Heart left ventricle (tissue), 13 donors: ENCODE data around the gene KANK3.

Source experiments
- POLR2A ChIP-seq, 2 donors: fragments of 450-650 bp; IDR thresholded peaks; one replicate each; pipeline ENCODE4 v1.6.1; 2017; ENCODE audit warnings: antibody characterized with exemption in 2 of 2, mild to moderate bottlenecking in 2 of 2, moderate library complexity in 2 of 2
- TF ChIP-seq, protein P1 (sequence below), 12 donors: fragments of 200-600 bp; sonication (generic) in 4 of 12; IDR thresholded peaks; one replicate each; pipeline versions ENCODE4 v1.5.0 to v1.8.0; 2018 to 2022; ENCODE audit warnings: antibody characterized with exemption in 12 of 12, mild to moderate bottlenecking in 5 of 12
- donor health status: ischemic (EF 13 %, LVEDD 7.1; RV severe dilation, severe dysfunction).
- donor health status: DM: no; HTN: yes; CAD: no.
- donor health status: DM: no; HTN: no; CAD: no.
- donor health status: ischemic (EF 25% LVEDD 6.9; RV normal size, moderate dysfunction).
- donor health status: ischemic (EF 25% LVEDD 5.7; RV mildly dilated, moderate dysfunction).
- donor health status: ischemic (EF 35%, LVEDD 5.7; RV mildly dilated, moderate dysfunction).
- donor health status: nonischemic (EF 11% LVEDD 7.7; RV severe dilation, severe dysfunction).
- donor health status: DM: yes; HTN: yes; CAD: no.
- donor health status: PGD.
- donor health status: ischemic (EF 29% LVEDD 5.4; RV normal size, mild dysfunction).
- donor health status: nonischemic (EF 23%, LVEDD 6.1; RV moderate dilation, normal function).

DNA sequence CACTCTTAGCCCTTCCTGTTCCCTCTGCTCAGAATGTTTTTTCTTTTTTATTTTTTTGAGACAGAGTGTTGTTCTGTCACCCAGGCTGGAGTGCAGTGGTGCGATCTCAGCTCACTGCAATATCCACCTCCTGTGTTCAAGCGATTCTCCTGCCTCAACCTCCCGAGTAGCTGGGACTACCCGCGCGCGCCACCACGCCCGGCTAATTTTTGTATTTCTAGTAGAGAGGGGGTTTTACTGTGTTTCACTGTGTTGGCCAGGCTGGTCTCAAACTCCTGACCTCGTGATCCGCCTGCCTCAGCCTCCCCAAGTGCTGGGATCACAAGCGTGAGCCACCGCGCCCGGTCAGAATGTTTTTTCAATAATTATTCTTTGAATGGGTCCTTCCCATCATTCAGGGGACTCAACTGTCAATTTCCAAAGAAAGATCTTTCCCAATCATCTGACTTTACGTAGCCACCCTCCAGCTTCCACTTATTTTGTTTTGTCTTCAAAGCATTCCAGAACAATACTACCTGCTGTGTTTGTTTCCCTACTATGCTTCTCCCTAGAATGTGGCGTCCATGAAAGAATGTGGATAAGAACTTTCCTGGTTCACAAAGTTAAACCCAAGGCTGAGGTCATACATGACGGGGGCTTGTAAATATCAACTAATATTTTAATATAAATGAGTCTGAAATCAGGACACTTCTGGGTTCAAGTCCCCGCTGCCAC is 23.1 kb downstream of the KANK3 start:
- TF ChIP-seq, protein P1, sequence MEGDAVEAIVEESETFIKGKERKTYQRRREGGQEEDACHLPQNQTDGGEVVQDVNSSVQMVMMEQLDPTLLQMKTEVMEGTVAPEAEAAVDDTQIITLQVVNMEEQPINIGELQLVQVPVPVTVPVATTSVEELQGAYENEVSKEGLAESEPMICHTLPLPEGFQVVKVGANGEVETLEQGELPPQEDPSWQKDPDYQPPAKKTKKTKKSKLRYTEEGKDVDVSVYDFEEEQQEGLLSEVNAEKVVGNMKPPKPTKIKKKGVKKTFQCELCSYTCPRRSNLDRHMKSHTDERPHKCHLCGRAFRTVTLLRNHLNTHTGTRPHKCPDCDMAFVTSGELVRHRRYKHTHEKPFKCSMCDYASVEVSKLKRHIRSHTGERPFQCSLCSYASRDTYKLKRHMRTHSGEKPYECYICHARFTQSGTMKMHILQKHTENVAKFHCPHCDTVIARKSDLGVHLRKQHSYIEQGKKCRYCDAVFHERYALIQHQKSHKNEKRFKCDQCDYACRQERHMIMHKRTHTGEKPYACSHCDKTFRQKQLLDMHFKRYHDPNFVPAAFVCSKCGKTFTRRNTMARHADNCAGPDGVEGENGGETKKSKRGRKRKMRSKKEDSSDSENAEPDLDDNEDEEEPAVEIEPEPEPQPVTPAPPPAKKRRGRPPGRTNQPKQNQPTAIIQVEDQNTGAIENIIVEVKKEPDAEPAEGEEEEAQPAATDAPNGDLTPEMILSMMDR (IDR thresholded peaks at IDR 0.05) = no peak
- TF ChIP-seq POLR2A (IDR thresholded peaks at IDR 0.05) = no peak
